ENCODE results near the gene COG5. TPM values are rescaled to one million over a fixed set of nuclear protein-coding genes. Genes with fewer than 3 reads are reported as not detected.

The COG5 gene
- total and polyA plus RNA-seq, 2 of the 8 experiments (the other 6 are each of a cell fraction or from before 2014, with no cell fraction given): 10.5 to 28.1 TPM

DNA sequence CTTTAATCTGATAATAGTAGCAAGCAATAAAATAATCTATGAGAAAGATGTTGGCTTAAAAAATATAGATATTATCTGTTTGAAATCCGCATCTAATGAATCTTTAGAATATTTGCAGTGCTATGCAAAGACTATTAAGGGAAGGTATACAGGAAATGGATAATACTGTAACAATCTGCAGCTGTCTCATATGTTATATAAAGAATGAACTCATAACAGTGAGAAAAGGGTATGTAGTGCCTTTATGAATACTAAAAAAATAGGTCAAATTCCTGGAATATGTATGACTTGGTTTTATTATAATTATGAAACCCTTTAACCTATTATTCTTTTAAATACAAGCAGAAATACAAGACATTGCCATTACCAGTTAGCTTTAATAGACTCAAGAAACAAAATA, 198.9 kb downstream of the COG5 start (continued):
- no peak for TF ChIP-seq CHD7 (IDR thresholded peaks at IDR 0.05; ENCODE audit: insufficient replicate concordance, low read length)
- TF ChIP-seq CTCF (IDR thresholded peaks at IDR 0.05; ENCODE audit: control extremely low read depth in 1 of 3, insufficient read depth in 1 of 3, low read depth in 1 of 3, low read length in 3 of 3): no peak
